HG02642 (cell line): ENCODE results near the gene AGAP1.

Experiments
- ATAC-seq: cut with Tn5 transposase; IDR thresholded peaks from one replicate; pipeline ENCODE4 v1.9.1; 2021; ENCODE audit warnings: mild to moderate bottlenecking; ENCODE audit not compliant: unreplicated experiment, poor library complexity

The AGAP1 gene

DNA sequence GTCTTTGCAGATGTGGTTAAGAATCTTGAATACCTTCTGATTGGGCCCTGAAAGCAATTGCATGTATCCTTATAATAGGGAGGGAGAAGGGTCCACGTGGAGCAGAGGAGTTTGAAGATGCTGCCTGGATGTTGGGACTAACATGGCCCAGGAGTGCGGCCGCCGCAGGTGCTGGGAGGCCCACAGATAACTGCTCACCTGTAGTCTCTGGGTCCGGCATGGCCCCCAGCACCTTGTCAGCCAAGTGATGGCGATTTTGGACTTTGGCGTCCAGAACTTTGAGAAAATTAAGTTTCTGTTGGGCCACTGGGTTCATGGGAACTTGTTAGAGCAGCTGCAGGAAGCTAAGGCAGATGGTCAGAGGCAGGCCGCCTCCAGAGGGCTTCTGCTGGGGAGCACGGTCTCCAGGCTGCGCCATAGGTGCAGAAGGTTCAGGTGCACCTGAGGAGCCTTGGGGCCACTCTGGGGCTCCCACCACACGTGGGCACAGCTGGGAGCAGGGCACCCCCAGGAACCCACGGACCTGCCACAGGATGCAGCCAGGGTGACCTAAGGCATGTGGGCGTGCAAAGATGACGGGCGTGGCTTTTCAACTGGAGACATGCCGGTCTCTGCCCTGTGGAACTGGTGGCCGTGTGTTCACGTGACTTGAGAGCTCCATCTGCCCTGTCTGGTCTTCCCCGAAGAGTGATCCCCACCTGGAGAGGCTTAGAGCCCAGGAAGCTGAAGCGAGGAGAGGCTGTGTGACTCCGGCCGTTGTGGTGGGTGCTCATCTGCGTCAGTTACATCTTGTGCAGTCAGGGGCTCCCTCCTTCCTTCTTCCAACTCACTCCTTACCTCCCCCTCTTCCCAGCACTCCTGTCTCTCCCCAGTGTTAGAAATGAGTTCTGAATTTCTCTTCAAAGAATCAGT is 277.3 kb downstream of the AGAP1 start:
- no peak for ATAC-seq

DNA sequence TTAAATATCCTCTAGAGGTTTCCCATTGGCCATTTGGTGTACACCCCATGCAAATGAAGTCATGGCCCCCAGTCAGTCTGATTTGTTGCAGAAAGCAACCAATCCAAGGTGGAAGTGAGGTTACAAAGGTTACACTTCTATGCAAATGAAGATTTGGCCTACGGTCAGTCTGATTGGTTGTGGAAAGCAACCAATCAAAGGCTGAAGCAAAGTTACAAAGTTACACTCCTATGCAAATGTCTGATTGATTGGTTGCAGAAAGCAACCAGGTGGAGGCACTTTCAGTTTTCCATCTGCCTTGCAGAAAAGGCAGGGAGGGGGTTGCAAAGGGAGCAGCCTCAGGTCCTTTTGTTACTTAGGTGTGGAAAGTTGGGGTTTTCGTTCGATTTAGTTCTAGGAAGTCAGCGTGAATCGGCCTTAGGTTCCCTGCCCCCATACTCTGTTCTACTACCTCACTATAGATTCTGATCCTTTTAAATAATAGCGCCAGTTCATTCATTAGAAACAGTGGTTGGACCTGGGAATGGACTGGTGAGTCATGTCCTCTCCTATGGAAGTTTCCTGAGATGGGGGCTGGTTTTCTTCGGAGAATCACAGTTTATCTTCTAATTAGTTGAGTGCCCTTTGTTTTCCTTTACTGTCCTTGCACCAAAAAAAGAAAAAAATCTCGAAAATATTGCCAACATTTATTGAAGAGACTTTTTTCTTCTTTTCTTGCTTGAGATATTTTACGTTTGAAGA is 279.5 kb downstream of the AGAP1 start:
- no peak for ATAC-seq

- ATAC-seq, result no peak
These were observed 280.5 kb downstream of the AGAP1 start for GRCh38 chr2:235774153-235774870.

GRCh38 chr2:235776531-235776930 is 282.7 kb downstream of the AGAP1 start:
- ATAC-seq, result no peak

GRCh38 chr2:235779444-235779896 is 285.6 kb downstream of the AGAP1 start:
- ATAC-seq, result no peak

- no peak for ATAC-seq
These were observed 286.6 kb downstream of the AGAP1 start for GRCh38 chr2:235780401-235780800.

GRCh38 chr2:235781775-235782174 is 287.9 kb downstream of the AGAP1 start:
- no peak for ATAC-seq

DNA sequence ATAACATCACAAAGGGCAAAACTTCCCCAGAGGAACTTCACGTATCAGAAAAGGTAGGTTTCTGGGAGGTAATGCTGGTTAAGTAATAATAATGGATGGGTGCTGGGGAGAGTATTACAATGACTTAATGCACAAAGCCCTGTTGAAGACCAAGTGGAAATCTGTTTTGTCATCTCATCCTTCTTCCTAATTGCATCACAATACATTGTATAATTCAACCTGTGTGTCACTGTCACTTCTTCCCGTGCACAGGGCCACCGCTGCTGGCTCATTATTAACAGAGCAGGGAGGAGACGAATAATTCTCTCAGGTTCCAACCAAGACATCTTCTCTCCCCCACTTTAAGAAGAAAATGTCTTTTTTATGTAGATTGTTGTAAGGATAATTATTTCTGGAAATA is 290.9 kb downstream of the AGAP1 start:
- ATAC-seq, result no peak

GRCh38 chr2:235789552-235789951 is 295.7 kb downstream of the AGAP1 start:
- ATAC-seq, result no peak

DNA sequence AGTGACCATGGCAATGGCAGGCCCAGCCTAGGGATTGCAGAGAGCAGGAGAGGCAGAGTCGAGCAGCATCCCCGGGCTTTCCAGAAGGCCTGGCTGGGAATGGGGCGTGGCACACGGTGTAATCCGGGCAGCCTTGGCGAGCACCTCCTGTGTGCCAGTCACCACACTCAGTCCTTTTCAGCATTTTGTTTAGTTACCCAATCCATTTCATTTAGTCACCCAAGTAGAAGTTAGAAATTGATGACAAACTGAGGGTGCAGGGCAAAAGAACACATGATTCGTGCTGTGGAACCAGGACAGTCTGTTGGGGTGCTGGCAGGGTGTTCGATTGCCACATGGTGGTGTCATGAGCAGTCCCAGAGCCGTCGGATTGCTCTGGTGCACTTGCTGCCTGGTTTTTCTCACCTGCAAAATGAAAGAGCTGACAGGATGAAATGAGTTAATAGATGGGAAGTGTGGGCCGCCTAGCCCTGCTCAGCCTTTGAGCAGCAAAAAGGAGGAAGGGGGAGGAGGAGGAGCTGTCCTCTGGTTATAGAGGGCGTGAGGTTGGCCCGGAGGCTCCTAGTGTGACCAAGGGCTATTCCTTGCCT is 299.4 kb downstream of the AGAP1 start:
- no peak for ATAC-seq

- ATAC-seq, result no peak
These were observed 305.4 kb downstream of the AGAP1 start for GRCh38 chr2:235799281-235799680.

- no peak for ATAC-seq
These were observed 308.7 kb downstream of the AGAP1 start for GRCh38 chr2:235802542-235802941.

DNA sequence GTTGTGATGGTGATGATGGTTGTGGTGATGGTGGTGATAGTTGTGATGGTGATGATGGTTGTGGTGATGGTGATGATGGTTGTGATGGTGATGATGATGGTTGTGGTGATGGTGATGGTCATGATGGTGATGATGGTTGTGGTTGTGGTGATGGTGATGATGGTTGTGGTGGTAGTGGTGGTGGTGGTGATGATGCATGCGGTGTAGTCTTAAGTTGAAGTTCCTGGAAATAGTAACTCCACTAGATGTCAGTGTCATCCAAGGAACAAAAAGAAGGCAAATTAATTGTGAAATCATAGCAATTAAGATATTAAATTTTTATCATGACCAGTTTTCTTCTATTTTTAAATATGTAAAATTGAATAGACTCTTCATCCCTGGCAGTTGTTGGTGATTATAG is 309.2 kb downstream of the AGAP1 start:
- no peak for ATAC-seq

- no peak for ATAC-seq
These were observed 310.8 kb downstream of the AGAP1 start for GRCh38 chr2:235804676-235805075.

- ATAC-seq, result no peak
These were observed 313.3 kb downstream of the AGAP1 start for GRCh38 chr2:235806986-235807750.

- ATAC-seq, result no peak
These were observed 314.5 kb downstream of the AGAP1 start for GRCh38 chr2:235808366-235808765.

DNA sequence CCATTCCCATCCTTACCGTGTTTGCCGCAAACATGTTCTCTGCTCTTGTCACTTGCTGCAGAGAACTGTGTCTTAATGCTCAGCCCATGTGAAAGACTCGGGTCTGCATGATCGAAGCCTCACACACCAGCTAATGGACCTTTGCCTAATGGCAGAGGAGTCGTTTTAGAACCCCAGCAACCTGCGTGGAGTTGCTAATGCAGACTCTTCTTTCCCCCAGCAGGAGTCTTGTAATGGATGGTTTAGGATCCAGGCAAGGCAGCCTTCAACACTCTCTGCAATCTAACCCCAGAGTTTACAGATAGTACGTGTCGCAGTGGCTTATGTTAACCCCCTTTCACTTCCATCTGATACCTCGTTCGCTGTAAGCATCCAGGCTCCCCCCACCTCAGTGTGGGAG is 316.4 kb downstream of the AGAP1 start:
- ATAC-seq, result no peak

- no peak for ATAC-seq
These were observed 317.0 kb downstream of the AGAP1 start for GRCh38 chr2:235810846-235811245.

DNA sequence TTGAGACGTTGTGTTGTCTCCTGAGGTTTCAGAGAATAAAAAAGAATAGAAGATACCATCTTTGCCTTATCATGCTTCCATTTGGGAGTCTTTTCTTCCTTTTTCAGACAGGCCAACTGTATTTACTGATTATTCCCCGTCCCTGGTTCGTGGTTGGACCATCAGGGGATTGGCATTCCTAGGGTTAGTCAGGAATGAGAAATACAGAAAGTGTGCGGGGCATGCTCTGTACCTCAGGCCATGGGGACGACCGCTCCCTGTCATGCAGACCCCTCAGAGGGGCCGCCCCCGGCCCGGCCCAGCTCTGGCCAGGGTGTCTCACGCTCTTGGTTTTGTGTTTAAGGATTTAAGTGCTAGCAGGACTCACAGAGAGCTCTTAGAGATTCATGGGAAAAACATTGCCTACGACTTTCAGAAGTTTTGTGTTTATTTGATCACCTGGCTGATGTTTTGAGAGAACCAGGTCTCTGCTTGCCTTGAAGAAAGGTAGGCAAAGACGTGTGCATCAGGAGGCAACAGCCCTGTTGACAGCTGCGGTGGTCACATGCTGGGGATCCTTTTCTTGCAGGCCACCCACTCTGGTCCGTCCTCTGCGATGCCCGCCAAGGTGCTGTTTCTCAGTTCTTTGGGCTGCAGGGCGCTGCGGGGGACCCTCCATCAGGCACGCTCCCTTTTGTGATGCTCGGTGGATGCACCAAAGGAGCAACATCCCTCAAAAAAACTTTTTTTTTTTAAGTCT is 317.8 kb downstream of the AGAP1 start:
- no peak for ATAC-seq
